HEK293 (cell line): ENCODE data around the gene TM9SF1.

Experiments
- HOXA7 ChIP-seq: sonication (generic); formaldehyde crosslinking; IDR thresholded peaks from 2 replicates; pipeline ENCODE4 v1.8.1; 2022; ENCODE audit warnings: missing genetic modification reagents, borderline replicate concordance
- INSM2 ChIP-seq: fragments of 450-650 bp; formaldehyde crosslinking; IDR thresholded peaks from 2 replicates; pipeline ENCODE4 v1.5.1; 2016; ENCODE audit warnings: missing biosample characterization, missing genetic modification characterization
- KLF7 ChIP-seq: fragments of 450-650 bp; formaldehyde crosslinking; IDR thresholded peaks from 2 replicates; pipeline ENCODE4 v1.5.1; 2016; ENCODE audit warnings: missing biosample characterization, missing genetic modification characterization, borderline replicate concordance
- KLF9 ChIP-seq: fragments of 450-650 bp; formaldehyde crosslinking; IDR thresholded peaks from 2 replicates; pipeline ENCODE4 v1.5.1; 2016; ENCODE audit warnings: missing biosample characterization, missing genetic modification characterization, low read depth
- PBX3 ChIP-seq: sonication (generic); formaldehyde crosslinking; IDR thresholded peaks from 2 replicates; pipeline ENCODE4 v1.8.1; 2022; ENCODE audit warnings: mild to moderate bottlenecking, moderate library complexity, missing genetic modification reagents
- PRDM4 ChIP-seq: fragments of 450-650 bp; formaldehyde crosslinking; IDR thresholded peaks from 2 replicates; pipeline ENCODE4 v1.5.1; 2017; ENCODE audit warnings: missing biosample characterization, missing genetic modification characterization
- SALL2 ChIP-seq: fragments of 450-650 bp; formaldehyde crosslinking; IDR thresholded peaks from 2 replicates; pipeline ENCODE4 v1.5.0; 2017; ENCODE audit warnings: missing biosample characterization, mild to moderate bottlenecking, missing genetic modification characterization, borderline replicate concordance
- SCRT2 ChIP-seq: fragments of 450-650 bp; formaldehyde crosslinking; IDR thresholded peaks from 2 replicates; pipeline ENCODE4 v1.5.1; 2016; ENCODE audit warnings: missing biosample characterization, missing genetic modification characterization
- ZNF133 ChIP-seq: fragments of 450-650 bp; formaldehyde crosslinking; IDR thresholded peaks from 2 replicates; pipeline ENCODE4 v1.5.1; 2016; ENCODE audit warnings: missing biosample characterization, missing genetic modification characterization
- ZNF138 ChIP-seq: fragments of 450-650 bp; formaldehyde crosslinking; IDR thresholded peaks from 2 replicates; pipeline ENCODE4 v1.5.1; 2016; ENCODE audit warnings: missing biosample characterization, missing genetic modification characterization, borderline replicate concordance
- ZNF174 ChIP-seq: fragments of 450-650 bp; formaldehyde crosslinking; IDR thresholded peaks from 2 replicates; pipeline ENCODE4 v1.5.0; 2017; ENCODE audit warnings: missing biosample characterization, mild to moderate bottlenecking, missing genetic modification characterization
- ZNF350 ChIP-seq: fragments of 450-650 bp; formaldehyde crosslinking; IDR thresholded peaks from 2 replicates; pipeline ENCODE4 v1.5.0; 2017; ENCODE audit warnings: missing biosample characterization, mild to moderate bottlenecking, missing genetic modification characterization
- ZNF416 ChIP-seq: fragments of 450-650 bp; formaldehyde crosslinking; IDR thresholded peaks from 2 replicates; pipeline ENCODE4 v1.5.1; 2016; ENCODE audit warnings: missing biosample characterization, missing genetic modification characterization
- ZNF426 ChIP-seq: fragments of 450-650 bp; formaldehyde crosslinking; IDR thresholded peaks from 2 replicates; pipeline ENCODE4 v1.5.1; 2017; ENCODE audit warnings: missing biosample characterization, missing genetic modification characterization, mild to moderate bottlenecking, inconsistent platforms, moderate library complexity
- ZNF501 ChIP-seq: fragments of 450-650 bp; formaldehyde crosslinking; IDR thresholded peaks from 2 replicates; pipeline ENCODE4 v1.5.1; 2016; ENCODE audit warnings: missing biosample characterization, missing genetic modification characterization
- ZNF514 ChIP-seq: fragments of 450-650 bp; formaldehyde crosslinking; IDR thresholded peaks from 2 replicates; pipeline ENCODE4 v1.5.1; 2016; ENCODE audit warnings: missing biosample characterization, missing genetic modification characterization
- ZNF529 ChIP-seq: fragments of 450-650 bp; formaldehyde crosslinking; IDR thresholded peaks from 2 replicates; pipeline ENCODE4 v1.5.1; 2017; ENCODE audit warnings: missing genetic modification characterization, missing biosample characterization; ENCODE audit not compliant: insufficient replicate concordance
- ZNF544 ChIP-seq: fragments of 450-650 bp; formaldehyde crosslinking; IDR thresholded peaks from 2 replicates; pipeline ENCODE4 v1.5.0; 2017; ENCODE audit warnings: missing biosample characterization, missing genetic modification characterization
- ZNF558 ChIP-seq: fragments of 450-650 bp; formaldehyde crosslinking; IDR thresholded peaks from 2 replicates; pipeline ENCODE4 v1.5.1; 2016; ENCODE audit warnings: missing biosample characterization, missing genetic modification characterization
- ZNF585B ChIP-seq: fragments of 450-650 bp; formaldehyde crosslinking; IDR thresholded peaks from 2 replicates; pipeline ENCODE4 v1.5.1; 2016; ENCODE audit warnings: missing biosample characterization, missing genetic modification characterization
- ZNF623 ChIP-seq: fragments of 450-650 bp; formaldehyde crosslinking; IDR thresholded peaks from 2 replicates; pipeline ENCODE4 v1.5.1; 2016; ENCODE audit warnings: missing biosample characterization, missing genetic modification characterization
- ZNF639 ChIP-seq: fragments of 450-650 bp; formaldehyde crosslinking; IDR thresholded peaks from 2 replicates; pipeline ENCODE4 v1.5.1; 2016; ENCODE audit warnings: missing biosample characterization, missing genetic modification characterization
- ZNF664 ChIP-seq: fragments of 450-650 bp; formaldehyde crosslinking; IDR thresholded peaks from 2 replicates; pipeline ENCODE4 v1.5.1; 2016; ENCODE audit warnings: missing biosample characterization, missing genetic modification characterization
- ZNF837 ChIP-seq: fragments of 450-650 bp; formaldehyde crosslinking; IDR thresholded peaks from 2 replicates; pipeline ENCODE4 v1.5.1; 2016; ENCODE audit warnings: missing biosample characterization, missing genetic modification characterization
- TF ChIP-seq, protein P1 (sequence below): fragments of 450-650 bp; formaldehyde crosslinking; IDR thresholded peaks from 2 replicates; pipeline ENCODE4 v1.5.1; 2016; ENCODE audit warnings: missing biosample characterization, missing genetic modification characterization
- TF ChIP-seq, protein P2 (sequence below): fragments of 450-650 bp; formaldehyde crosslinking; IDR thresholded peaks from 2 replicates; pipeline ENCODE4 v1.5.1; 2016; ENCODE audit warnings: missing biosample characterization, missing genetic modification characterization
- TF ChIP-seq, protein P3 (sequence below): fragments of 450-650 bp; formaldehyde crosslinking; IDR thresholded peaks from 2 replicates; pipeline ENCODE4 v1.5.1; 2016; ENCODE audit warnings: missing biosample characterization, missing genetic modification characterization
- TF ChIP-seq, protein P4 (sequence below): fragments of 450-650 bp; formaldehyde crosslinking; IDR thresholded peaks from 2 replicates; pipeline ENCODE4; 2016; ENCODE audit warnings: missing biosample characterization, missing genetic modification characterization

The TM9SF1 gene

GRCh38 chr14:24141097-24141880, 54.0 kb downstream of the TM9SF1 start, which contains the start of gene EMC9 (continued):
- peak; percentile 36; the same call in 1 of the 2 replicates for TF ChIP-seq ZNF623
- TF ChIP-seq KLF7: peak; percentile 80; the same call in 1 of the 2 replicates
- peak; percentile 73; the same call in 1 of the 2 replicates for TF ChIP-seq ZNF639 (tag by site-specific recombination)
- TF ChIP-seq ZNF529 (tag by site-specific recombination): no peak
- 0 out of 2 replicates have a peak, but pooled peaks have one; percentile 27 for TF ChIP-seq INSM2 (tag by site-specific recombination)
- TF ChIP-seq, protein P1, sequence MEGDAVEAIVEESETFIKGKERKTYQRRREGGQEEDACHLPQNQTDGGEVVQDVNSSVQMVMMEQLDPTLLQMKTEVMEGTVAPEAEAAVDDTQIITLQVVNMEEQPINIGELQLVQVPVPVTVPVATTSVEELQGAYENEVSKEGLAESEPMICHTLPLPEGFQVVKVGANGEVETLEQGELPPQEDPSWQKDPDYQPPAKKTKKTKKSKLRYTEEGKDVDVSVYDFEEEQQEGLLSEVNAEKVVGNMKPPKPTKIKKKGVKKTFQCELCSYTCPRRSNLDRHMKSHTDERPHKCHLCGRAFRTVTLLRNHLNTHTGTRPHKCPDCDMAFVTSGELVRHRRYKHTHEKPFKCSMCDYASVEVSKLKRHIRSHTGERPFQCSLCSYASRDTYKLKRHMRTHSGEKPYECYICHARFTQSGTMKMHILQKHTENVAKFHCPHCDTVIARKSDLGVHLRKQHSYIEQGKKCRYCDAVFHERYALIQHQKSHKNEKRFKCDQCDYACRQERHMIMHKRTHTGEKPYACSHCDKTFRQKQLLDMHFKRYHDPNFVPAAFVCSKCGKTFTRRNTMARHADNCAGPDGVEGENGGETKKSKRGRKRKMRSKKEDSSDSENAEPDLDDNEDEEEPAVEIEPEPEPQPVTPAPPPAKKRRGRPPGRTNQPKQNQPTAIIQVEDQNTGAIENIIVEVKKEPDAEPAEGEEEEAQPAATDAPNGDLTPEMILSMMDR: peak; percentile 78
- no peak for TF ChIP-seq SALL2 (tag by site-specific recombination)
- no peak for TF ChIP-seq ZNF350 (tag by site-specific recombination)
- TF ChIP-seq ZNF558 (tag by site-specific recombination): no peak
- no peak for TF ChIP-seq HOXA7 (CRISPR knock-in tag)
- peak; percentile 19; the same call in 1 of the 2 replicates for TF ChIP-seq PBX3 (CRISPR knock-in tag)
- TF ChIP-seq ZNF416: no peak
- TF ChIP-seq ZNF585B: peak; percentile 9; the same call in 1 of the 2 replicates
- TF ChIP-seq SCRT2 (tag by site-specific recombination): no peak
- TF ChIP-seq, protein P2, sequence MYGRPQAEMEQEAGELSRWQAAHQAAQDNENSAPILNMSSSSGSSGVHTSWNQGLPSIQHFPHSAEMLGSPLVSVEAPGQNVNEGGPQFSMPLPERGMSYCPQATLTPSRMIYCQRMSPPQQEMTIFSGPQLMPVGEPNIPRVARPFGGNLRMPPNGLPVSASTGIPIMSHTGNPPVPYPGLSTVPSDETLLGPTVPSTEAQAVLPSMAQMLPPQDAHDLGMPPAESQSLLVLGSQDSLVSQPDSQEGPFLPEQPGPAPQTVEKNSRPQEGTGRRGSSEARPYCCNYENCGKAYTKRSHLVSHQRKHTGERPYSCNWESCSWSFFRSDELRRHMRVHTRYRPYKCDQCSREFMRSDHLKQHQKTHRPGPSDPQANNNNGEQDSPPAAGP (tag by site-specific recombination): peak; percentile 91
- TF ChIP-seq ZNF544 (tag by site-specific recombination): no peak
- TF ChIP-seq ZNF426 (tag by site-specific recombination): no peak
- no peak for TF ChIP-seq ZNF514 (tag by site-specific recombination)
- peak; percentile 88 for TF ChIP-seq ZNF501 (tag by site-specific recombination)
- no peak for TF ChIP-seq ZNF138 (tag by site-specific recombination)
- TF ChIP-seq, protein P3, sequence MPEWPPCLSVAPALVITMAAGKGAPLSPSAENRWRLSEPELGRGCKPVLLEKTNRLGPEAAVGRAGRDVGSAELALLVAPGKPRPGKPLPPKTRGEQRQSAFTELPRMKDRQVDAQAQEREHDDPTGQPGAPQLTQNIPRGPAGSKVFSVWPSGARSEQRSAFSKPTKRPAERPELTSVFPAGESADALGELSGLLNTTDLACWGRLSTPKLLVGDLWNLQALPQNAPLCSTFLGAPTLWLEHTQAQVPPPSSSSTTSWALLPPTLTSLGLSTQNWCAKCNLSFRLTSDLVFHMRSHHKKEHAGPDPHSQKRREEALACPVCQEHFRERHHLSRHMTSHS: no peak
- no peak for TF ChIP-seq ZNF133 (tag by site-specific recombination)
- no peak for TF ChIP-seq ZNF837 (tag by site-specific recombination)
- TF ChIP-seq ZNF174 (tag by site-specific recombination): no peak
- no peak for TF ChIP-seq ZNF664
- TF ChIP-seq KLF9 (tag by site-specific recombination): peak; percentile 60
- TF ChIP-seq, protein P4, sequence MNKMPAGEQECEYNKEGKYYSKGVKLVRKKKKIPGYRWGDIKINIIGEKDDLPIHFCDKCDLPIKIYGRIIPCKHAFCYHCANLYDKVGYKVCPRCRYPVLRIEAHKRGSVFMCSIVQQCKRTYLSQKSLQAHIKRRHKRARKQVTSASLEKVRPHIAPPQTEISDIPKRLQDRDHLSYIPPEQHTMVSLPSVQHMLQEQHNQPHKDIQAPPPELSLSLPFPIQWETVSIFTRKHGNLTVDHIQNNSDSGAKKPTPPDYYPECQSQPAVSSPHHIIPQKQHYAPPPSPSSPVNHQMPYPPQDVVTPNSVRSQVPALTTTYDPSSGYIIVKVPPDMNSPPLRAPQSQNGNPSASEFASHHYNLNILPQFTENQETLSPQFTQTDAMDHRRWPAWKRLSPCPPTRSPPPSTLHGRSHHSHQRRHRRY (tag by site-specific recombination): no peak
- TF ChIP-seq PRDM4 (tag by site-specific recombination): no peak
